Stimulated activated CD8-positive, alpha-beta memory T cell treated with anti-CD3 and anti-CD28 coated beads, Interleukin-15, amount 100 ng/mL, for 24 hours (primary cell): ENCODE data around the gene NINL.
"Not testable (repeated sequence)": the region's sequence is repeated elsewhere in the genome, so short reads cannot be mapped to it uniquely, and the experiment has no call there.

Experiments used
- DNase-seq: peaks from one replicate; pipeline ENCODE4 v3.0.0-alpha.2; 2020; ENCODE audit warnings: low read depth

NINL gene

GRCh38 chr20:25551413-25552215 lies 33.7 kb downstream of the NINL start:
- no peak for DNase-seq

- not testable (repeated sequence) for DNase-seq
These were observed 34.5 kb downstream of the NINL start for GRCh38 chr20:25550645-25551337.

GRCh38 chr20:25549843-25550477 lies 35.4 kb downstream of the NINL start:
- DNase-seq: no peak

GRCh38 chr20:25549172-25549773 lies 36.1 kb downstream of the NINL start:
- no peak for DNase-seq

GRCh38 chr20:25548613-25549086 lies 36.7 kb downstream of the NINL start:
- DNase-seq: no peak

DNA sequence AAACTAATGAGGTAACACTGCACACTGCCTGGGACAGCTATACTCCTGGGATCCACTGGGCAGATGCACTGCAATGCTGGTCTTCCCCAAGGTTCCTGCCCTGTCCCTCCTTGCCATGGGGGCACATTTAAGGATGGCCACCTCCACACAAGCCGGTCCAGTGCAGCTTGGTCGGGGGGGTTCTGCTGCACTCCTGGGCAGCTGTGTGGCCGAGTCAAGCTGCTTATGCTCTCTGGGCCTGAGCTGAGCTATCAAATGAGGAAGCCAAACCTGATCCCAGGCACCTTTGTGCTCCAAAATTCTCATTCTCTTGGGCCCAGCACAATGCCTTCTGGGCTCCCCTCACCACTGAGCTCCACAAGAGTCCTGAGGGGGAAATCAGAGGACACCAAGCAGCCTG lies 37.3 kb downstream of the NINL start:
- no peak for DNase-seq

DNA sequence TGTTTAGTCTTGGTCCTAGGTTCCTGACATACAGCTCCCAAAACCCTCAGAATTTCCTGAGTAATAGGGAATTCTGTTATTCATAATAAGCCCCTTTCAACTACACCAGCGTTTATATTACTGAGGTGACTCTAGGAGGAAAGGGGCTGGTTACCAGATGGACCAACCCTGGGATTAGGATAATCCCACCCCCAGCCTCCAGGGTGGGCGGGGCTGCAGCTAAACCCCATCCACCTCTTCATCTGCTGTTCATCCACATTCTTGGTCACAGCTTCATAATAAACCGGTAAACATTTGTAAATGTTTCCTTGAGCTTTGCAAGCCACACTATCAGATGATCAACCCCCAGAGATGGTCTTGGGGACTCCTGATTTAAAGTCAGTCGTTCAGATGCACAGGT lies 38.3 kb downstream of the NINL start:
- no peak for DNase-seq

DNA sequence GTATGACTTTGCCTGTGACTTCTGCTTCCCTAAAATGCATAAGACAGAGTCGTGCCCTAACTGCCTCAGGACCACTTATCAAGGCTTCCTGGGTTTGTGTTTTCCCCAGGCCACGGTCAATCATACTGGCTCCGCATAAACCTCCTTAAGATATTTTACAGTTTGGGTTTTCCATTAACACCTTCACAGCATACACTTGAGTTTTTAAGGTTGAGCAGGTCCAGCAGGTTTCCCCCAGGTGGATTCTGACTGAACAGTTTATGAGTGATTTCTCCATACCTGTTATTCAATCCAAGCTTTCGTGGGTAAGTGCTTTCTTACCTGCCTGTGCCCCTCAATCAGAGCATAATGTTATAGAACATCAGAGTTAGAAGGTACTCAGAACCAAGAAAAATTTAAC lies 39.3 kb downstream of the NINL start:
- no peak for DNase-seq

DNA sequence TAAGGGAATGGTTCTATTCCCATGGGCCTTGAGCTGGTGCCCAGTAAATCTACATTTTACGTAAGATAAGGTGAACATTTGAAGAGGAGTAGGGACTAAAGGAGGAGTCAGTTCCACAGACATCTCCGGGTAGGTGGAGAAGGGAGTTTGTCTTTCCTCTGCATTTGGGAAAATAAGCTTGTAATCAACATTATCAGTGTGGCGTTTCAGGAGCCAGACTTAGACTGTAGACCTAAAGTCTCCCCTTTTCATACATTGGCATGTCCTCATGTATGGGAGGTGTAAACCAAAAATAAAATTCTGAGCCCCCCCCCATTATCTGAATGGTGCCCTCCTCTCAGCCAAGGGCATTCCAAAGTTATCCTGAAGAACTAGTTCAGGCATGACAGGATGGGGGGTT lies 40.2 kb downstream of the NINL start:
- no peak for DNase-seq

- DNase-seq: no peak
These were observed 40.6 kb downstream of the NINL start for GRCh38 chr20:25544734-25545133.

DNA sequence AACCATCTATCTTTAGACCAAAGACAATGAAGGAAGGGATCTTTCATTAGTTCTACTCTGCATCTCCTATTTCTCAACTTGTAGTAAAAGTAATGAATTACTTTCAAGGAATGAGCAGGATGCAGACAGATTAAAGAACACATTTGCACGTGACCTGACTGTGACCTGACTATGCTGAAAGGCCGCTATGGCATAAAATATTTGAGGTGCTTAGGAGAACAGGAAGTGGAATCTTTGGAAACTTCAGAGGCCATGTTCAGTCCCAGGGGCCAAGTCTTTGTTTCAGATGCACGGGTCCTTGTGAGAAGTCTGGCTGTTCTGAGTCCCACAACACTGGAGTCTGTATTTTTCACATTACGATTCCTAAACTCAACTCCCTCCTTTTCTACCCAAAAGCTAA lies 41.0 kb downstream of the NINL start:
- no peak for DNase-seq

DNA sequence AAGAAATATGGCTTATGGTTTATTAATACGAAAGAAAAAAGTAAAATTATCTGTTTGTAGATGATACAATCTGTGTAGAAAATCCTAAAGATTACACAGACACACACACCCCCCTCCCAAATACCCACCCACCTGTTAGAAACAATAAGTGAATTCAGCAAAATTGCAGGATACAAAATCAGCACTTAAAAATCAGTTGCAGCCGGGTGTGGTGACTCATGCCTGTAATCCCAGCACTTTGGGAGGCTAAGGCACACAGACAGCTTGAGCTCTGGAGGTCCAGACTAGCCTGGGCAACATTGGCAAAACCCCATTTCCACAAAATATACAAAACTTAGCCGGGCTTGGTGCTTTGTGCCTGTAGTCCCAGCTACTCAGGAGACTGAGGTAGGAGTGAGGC lies 42.3 kb downstream of the NINL start:
- no peak for DNase-seq

DNA sequence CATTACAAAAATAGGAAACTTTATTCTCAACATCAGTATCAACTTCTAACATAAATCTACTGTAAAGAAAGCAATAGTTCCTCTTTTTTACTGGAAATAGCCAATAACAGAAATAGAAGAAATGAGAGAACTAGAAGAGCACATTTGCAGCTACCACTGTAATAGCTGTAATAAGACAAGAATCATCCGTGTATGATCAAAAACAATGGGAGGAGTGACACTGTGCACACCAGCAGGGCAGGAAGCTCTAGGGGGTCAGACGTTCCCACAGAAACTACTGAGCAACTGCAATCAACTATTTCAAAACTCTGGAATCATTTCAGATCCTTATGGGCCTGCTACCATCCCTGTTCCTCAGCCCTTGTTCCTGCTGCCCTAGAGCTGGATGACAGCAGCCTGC lies 43.7 kb downstream of the NINL start:
- no peak for DNase-seq

DNA sequence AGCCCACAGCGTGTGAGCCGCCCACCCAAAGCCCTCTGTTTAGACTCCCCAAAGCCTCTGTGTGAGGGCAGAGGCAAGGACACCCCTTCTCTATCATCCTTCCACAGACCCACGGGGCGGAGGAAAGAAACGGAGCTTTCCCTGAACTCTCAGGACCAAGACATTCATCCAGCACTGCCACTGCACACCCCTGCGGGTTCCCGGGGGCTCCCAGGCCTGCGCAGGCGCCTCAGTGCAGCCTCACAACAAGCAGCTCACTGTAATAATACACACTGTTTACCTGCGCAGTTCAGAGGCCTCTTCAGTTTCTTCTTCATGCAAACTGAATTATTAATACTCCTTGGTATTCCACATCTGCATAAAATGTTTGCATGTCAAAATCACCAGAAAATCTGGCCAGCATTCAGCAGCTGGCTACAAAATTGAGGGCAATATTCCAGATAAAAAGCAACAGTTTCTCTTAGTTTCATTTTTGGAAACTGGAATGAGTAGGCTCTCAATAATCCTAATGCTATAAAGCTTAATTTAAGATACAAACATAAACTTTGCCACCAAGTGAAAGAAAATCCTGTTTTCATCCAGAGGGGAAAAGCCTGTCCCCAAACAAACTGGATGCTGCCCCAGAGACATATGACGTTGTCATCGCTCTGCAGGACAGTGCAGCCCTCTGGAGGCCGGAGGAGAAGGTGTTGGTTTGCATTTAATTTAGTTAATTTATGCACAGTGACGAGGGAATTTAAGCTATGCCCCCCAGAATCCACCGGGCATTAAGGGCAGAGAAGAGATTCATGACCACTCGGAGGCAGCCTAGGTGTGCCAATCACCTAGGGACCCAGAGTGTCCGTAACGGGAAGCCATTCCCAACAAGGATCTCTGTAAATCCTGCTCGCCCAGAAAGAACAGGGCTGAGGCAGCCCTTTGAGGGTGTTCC lies 45.3 kb downstream of the NINL start:
- DNase-seq: no peak

- no peak for DNase-seq
These were observed 46.3 kb downstream of the NINL start for GRCh38 chr20:25538838-25539665.

DNA sequence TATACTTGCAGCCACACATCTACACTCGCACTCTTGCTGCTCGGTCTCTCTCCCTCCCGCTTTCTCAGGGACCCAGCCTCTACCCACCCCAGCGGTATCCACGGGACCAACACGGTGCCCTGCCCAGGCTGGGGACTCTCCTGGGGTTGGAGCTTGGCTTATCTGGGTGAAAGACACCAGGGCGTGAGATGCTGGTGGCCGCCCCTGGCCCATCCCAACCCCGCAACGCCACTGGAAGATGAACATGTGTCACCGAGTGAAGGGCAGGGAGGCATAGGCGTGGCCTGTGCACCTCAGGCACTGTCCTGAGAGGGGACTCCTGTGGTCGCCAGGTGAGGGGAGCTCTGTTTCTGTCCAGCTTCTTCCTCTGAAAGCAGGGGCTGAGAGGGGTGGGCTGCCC lies 47.4 kb downstream of the NINL start:
- DNase-seq: no peak

- DNase-seq: no peak
These were observed 49.6 kb downstream of the NINL start for GRCh38 chr20:25535762-25536161.

GRCh38 chr20:25534845-25535244 lies 50.5 kb downstream of the NINL start:
- DNase-seq: no peak

DNA sequence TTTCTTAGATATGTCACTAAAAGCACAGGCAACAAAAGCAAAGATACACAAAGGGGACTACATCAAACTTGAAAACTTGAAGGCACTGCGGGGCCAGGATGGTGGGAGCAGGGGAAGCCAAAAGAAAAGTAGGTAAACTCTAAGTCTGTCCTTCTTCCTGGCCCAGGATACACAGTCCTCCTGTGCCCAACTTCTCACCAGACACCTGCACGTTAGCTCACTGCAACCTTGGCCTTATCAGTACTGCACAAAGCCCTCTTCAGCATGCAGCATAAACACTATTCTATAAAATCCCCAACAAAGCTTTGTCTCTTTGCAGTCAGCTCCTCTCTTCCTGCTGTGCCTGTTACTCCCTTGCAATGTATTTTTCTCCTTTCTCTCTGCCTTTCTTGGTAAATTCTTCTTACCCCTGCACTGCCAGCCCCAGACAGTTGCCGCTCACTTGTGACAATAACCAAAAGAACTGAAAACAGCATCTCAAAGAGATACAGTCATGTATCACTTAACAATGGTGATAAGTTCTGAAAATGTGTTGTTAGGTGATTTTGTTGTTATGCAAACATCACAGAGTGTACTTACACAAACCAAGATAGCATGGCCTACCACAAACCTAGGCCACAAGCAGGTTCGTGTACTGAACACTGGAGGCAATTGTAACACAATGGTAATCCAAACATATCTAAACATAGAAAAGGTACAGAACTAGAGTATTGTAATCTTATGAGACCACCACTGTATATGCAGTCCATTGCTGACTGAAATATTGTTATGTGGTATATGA lies 51.2 kb downstream of the NINL start:
- DNase-seq: no peak

- DNase-seq: no peak
These were observed 52.4 kb downstream of the NINL start for GRCh38 chr20:25532971-25533391.
